ENCODE measurements around the gene PTPRD.

PTPRD gene

DNA sequence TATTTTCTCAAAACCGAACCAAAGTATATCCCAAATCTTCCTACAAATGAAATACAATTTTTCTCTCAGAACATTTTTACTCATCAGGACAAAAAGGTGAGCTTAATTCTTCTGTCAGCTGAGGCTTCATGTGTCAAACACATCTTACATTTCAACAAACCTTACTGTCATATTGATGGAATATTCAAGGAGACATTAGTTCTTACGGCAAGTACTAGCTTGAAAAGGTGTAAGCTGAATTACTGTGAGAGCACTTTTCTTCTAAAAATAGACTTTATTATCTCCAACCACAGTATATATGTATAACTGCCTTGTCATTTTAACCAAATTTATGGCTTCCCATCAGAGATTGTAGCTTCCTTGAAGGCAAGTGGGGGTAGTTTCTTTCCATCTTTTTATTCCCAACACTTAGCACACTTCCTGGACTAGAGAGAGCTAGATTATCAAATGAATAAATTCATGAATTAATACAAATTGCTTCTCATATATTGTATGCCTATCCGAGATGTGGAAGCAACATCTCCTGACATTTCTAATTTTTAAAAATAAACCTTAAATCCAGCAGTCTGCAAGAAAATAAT is 1990.5 kb downstream of the PTPRD start:
- DNase-seq (ENCODE audit: low read depth): no peak
- no peak overlapping the region for H3K4me3 ChIP-seq (ENCODE audit: control insufficient read depth, low read depth, low read length)
- TF ChIP-seq, protein P1, sequence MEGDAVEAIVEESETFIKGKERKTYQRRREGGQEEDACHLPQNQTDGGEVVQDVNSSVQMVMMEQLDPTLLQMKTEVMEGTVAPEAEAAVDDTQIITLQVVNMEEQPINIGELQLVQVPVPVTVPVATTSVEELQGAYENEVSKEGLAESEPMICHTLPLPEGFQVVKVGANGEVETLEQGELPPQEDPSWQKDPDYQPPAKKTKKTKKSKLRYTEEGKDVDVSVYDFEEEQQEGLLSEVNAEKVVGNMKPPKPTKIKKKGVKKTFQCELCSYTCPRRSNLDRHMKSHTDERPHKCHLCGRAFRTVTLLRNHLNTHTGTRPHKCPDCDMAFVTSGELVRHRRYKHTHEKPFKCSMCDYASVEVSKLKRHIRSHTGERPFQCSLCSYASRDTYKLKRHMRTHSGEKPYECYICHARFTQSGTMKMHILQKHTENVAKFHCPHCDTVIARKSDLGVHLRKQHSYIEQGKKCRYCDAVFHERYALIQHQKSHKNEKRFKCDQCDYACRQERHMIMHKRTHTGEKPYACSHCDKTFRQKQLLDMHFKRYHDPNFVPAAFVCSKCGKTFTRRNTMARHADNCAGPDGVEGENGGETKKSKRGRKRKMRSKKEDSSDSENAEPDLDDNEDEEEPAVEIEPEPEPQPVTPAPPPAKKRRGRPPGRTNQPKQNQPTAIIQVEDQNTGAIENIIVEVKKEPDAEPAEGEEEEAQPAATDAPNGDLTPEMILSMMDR (IDR thresholded peaks at IDR 0.05; ENCODE audit: control insufficient read depth, insufficient read depth, low read depth, low read length, missing control alignments): no peak

DNA sequence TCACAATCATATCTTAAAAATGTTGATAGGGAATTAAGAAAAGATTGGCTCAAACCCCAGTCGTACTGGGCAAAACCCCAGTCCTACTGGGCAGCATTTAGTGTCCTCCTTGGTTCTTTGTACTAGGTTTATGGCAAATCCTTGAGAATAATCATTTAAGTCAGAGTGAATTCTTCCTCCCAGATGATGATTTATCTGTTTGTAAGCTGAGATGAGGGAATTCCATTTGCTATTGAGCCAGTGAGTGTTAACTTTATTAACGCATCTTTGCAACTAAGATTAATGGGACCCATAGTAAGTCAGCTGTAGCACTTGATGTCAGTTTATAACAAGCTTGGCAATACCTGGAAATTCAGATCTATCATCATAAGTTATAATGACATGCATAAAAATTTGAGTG is 1991.4 kb downstream of the PTPRD start:
- no peak overlapping the region for H3K4me3 ChIP-seq (ENCODE audit: control insufficient read depth, low read depth, low read length)
- TF ChIP-seq, protein P1 (IDR thresholded peaks at IDR 0.05; ENCODE audit: control insufficient read depth, insufficient read depth, low read depth, low read length, missing control alignments): no peak
- no peak for DNase-seq (ENCODE audit: low read depth)

DNA sequence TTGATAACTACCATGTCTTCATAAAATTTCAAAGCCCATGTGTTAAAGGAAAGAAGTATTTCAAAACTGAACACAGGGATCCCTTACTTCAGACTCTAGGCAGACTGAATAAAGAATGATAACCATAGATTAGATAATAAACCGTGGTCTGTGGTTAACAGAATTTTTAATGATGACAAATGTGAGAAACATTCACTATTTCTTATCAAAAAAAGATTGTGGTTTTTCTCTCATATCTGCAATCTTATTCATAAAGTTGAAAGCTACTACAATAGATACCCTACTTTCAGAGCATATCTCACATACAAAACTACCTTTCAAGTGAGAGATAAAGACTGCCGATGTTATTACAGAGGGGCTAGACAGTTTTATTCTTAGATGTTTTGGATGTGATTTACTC is 1996.4 kb downstream of the PTPRD start:
- TF ChIP-seq, protein P1 (IDR thresholded peaks at IDR 0.05; ENCODE audit: control insufficient read depth, insufficient read depth, low read depth, low read length, missing control alignments): no peak
- DNase-seq (ENCODE audit: low read depth): no peak
- no peak overlapping the region for H3K4me3 ChIP-seq (ENCODE audit: control insufficient read depth, low read depth, low read length)

DNA sequence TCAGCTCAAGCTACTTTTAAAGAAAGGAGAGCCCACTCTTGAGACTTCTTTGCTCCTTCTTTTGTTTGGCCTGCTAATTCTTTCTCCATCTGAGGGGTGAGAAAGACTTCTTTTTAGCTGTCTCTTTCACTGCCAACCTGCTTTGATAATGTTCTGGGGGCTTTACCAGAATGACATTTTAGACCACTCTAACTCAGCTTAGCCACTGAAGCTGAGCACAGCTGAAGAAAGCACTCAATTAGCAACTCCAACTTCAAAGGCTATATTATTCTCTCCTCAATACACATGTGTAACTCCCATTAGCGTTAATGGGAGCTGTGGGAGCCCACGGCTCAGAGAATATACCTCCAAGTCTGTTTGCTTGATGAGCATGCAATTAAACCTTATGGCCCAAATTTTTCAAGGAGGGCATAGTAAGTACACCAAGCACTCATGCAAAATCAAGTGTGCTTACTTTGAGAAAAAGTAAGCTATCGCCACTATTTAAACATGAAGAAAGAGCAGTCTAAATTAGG is 1997.8 kb downstream of the PTPRD start:
- TF ChIP-seq, protein P1 (IDR thresholded peaks at IDR 0.05; ENCODE audit: control insufficient read depth, insufficient read depth, low read depth, low read length, missing control alignments): no peak
- DNase-seq (ENCODE audit: low read depth): no peak

DNA sequence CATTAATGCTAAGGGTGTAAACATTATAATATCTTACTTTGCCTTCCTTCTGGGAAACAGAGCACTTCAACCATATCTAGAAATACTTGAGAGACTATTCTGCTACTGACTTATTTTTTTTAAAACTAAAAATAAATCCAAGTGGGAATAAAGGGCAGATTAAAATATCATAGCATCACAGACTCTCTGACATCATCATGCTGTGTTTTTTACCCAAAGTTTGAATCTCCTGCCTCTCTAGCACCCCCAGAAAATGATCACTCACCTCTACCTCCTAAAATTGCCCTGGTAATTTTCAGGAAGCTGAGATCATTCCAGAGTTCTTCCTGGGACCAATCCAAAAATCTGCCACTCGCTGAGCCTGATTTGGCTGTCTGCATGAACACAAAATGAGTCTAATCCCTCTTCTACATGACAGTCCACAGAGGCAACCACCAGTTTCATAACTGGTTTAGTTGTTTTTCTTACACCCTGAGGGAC is 1999.4 kb downstream of the PTPRD start:
- DNase-seq (ENCODE audit: low read depth): no peak
- H3K4me3 ChIP-seq (ENCODE audit: control insufficient read depth, low read depth, low read length): no peak overlapping the region
- TF ChIP-seq, protein P1 (IDR thresholded peaks at IDR 0.05; ENCODE audit: control insufficient read depth, insufficient read depth, low read depth, low read length, missing control alignments): no peak

More for the DNA sequence above, 1997.8 kb downstream of the PTPRD start:
- H3K4me3 ChIP-seq (ENCODE audit: control insufficient read depth, low read depth, low read length): no peak overlapping the region

DNA sequence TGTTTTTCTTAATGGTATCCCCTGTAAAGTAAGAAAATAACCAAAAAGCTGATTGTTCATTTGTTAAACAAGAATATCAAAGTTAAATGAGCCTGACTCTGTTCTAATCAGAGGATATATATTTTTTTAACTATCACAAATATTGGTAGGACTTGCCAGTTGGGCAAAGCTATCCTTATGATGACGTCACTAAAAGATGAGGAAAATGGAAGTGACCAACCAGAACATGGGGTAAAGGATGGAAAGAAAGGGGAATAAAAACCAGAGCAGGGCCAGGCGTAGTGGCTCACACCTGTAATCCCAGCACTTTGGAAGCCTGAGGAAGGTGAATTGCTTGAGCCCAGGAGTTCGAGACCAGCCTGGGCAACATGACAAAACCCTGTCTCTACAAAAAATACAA is 2001.6 kb downstream of the PTPRD start:
- TF ChIP-seq, protein P1 (IDR thresholded peaks at IDR 0.05; ENCODE audit: control insufficient read depth, insufficient read depth, low read depth, low read length, missing control alignments): no peak
- no peak overlapping the region for H3K4me3 ChIP-seq (ENCODE audit: control insufficient read depth, low read depth, low read length)

More for the DNA sequence above, 2001.6 kb downstream of the PTPRD start:
- DNase-seq (ENCODE audit: low read depth): no peak
